HEK293 (cell line): Measurements from ENCODE around the gene DHPS.

ENCODE experiments used
- CTCF ChIP-seq: fragments of 450-650 bp; formaldehyde crosslinking; IDR thresholded peaks from 2 replicates; pipeline ENCODE4 v1.5.1; 2016; ENCODE audit warnings: missing biosample characterization, missing genetic modification characterization
- ZNF112 ChIP-seq: fragments of 450-650 bp; formaldehyde crosslinking; IDR thresholded peaks from 2 replicates; pipeline ENCODE4 v1.5.0; 2017; ENCODE audit warnings: missing biosample characterization, missing genetic modification characterization
- ZNF121 ChIP-seq: fragments of 450-650 bp; formaldehyde crosslinking; IDR thresholded peaks from 2 replicates; pipeline ENCODE4 v1.5.1; 2016; ENCODE audit warnings: missing biosample characterization, missing genetic modification characterization
- ZNF335 ChIP-seq: fragments of 450-650 bp; formaldehyde crosslinking; conservative IDR thresholded peaks from 2 replicates; pipeline ENCODE4 v1.5.1; 2016; ENCODE audit warnings: missing biosample characterization, missing genetic modification characterization
- ZNF530 ChIP-seq: fragments of 450-650 bp; formaldehyde crosslinking; IDR thresholded peaks from 2 replicates; pipeline ENCODE4 v1.5.1; 2016; ENCODE audit warnings: low read depth, missing biosample characterization, missing genetic modification characterization
- ZNF623 ChIP-seq: fragments of 450-650 bp; formaldehyde crosslinking; IDR thresholded peaks from 2 replicates; pipeline ENCODE4 v1.5.1; 2016; ENCODE audit warnings: missing biosample characterization, missing genetic modification characterization
- ZNF670 ChIP-seq: fragments of 450-650 bp; formaldehyde crosslinking; IDR thresholded peaks from 2 replicates; pipeline ENCODE4 v1.5.1; 2016; ENCODE audit warnings: missing biosample characterization, missing genetic modification characterization, low read depth

GRCh38 chr19:12680034-12680433, 1.6 kb downstream of the DHPS start:
- TF ChIP-seq ZNF623 (tag by site-specific recombination): no peak
- no peak for TF ChIP-seq ZNF121 (tag by site-specific recombination)
- TF ChIP-seq ZNF112 (tag by site-specific recombination): no peak
- no peak for TF ChIP-seq CTCF
- no peak for TF ChIP-seq ZNF335 (tag by site-specific recombination)
- no peak for TF ChIP-seq ZNF530 (tag by site-specific recombination)
- no peak for TF ChIP-seq ZNF670 (tag by site-specific recombination)
